Measurements from ENCODE around the gene BICC1.

- TF ChIP-seq, protein P1, sequence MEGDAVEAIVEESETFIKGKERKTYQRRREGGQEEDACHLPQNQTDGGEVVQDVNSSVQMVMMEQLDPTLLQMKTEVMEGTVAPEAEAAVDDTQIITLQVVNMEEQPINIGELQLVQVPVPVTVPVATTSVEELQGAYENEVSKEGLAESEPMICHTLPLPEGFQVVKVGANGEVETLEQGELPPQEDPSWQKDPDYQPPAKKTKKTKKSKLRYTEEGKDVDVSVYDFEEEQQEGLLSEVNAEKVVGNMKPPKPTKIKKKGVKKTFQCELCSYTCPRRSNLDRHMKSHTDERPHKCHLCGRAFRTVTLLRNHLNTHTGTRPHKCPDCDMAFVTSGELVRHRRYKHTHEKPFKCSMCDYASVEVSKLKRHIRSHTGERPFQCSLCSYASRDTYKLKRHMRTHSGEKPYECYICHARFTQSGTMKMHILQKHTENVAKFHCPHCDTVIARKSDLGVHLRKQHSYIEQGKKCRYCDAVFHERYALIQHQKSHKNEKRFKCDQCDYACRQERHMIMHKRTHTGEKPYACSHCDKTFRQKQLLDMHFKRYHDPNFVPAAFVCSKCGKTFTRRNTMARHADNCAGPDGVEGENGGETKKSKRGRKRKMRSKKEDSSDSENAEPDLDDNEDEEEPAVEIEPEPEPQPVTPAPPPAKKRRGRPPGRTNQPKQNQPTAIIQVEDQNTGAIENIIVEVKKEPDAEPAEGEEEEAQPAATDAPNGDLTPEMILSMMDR (IDR thresholded peaks at IDR 0.05) = no peak
- no peak for TF ChIP-seq EP300 (IDR thresholded peaks at IDR 0.05; ENCODE audit: low read depth)
Observed at GRCh38 chr10:58693919-58694318, 181.2 kb downstream of the BICC1 start.
